Tibial nerve (tissue), 3 donors: ENCODE measurements around the gene TWNK.

ENCODE experiments used
- POLR2A ChIP-seq, 2 donors: fragments of 450-650 bp; IDR thresholded peaks; one replicate each; pipeline ENCODE4 v1.6.1; 2017; ENCODE audit warnings: antibody characterized with exemption in 2 of 2, mild to moderate bottlenecking in 2 of 2, moderate library complexity in 2 of 2
- TF ChIP-seq, protein P1 (sequence below), 5 experiments: fragments of 200-600 bp in 3 of 5; fragments of 450-650 bp in 2 of 5; sonication (generic) in 3 of 5; IDR thresholded peaks; one replicate each; pipeline ENCODE4 v1.5.1; 2016 to 2019; ENCODE audit warnings: antibody characterized with exemption in 5 of 5, mild to moderate bottlenecking in 3 of 5, moderate library complexity in 2 of 5

DNA sequence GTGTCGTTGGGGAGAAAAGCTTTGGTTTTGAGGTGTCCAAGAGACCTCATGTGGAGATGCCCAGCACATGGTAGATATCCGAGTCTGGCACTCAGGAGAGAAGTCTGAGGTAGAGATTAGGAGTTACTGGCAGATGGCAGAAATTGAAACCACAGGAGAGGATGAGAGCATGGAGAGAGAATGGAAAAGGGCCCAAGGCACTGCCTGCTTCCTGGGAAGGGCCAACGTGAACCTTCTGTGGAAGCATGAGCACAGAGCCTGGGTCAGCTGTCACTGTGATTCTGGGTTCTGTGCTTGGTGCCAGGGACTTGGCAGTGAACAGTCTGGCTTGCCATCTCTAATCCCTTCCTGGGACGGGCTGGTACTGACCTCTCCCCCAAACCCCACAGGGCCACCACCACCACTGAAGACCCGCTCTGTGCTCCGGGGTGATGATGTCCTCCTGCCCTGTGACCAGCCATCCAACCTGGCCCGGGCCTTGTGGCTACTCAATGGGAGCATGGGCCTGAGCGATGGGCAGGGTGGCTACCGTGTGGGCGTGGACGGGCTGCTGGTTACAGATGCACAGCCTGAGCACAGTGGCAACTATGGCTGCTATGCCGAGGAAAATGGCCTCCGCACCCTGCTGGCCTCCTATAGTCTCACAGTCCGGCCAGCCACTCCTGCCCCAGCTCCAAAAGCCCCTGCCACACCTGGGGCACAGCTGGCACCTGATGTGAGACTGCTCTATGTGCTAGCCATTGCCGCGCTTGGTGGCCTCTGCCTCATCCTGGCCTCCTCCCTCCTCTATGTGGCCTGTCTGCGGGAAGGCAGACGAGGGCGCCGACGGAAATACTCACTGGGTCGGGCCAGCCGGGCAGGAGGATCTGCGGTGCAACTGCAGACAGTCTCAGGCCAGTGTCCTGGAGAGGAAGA, 4.2 kb upstream of the TWNK start:
- TF ChIP-seq, protein P1, sequence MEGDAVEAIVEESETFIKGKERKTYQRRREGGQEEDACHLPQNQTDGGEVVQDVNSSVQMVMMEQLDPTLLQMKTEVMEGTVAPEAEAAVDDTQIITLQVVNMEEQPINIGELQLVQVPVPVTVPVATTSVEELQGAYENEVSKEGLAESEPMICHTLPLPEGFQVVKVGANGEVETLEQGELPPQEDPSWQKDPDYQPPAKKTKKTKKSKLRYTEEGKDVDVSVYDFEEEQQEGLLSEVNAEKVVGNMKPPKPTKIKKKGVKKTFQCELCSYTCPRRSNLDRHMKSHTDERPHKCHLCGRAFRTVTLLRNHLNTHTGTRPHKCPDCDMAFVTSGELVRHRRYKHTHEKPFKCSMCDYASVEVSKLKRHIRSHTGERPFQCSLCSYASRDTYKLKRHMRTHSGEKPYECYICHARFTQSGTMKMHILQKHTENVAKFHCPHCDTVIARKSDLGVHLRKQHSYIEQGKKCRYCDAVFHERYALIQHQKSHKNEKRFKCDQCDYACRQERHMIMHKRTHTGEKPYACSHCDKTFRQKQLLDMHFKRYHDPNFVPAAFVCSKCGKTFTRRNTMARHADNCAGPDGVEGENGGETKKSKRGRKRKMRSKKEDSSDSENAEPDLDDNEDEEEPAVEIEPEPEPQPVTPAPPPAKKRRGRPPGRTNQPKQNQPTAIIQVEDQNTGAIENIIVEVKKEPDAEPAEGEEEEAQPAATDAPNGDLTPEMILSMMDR (IDR thresholded peaks at IDR 0.05): no peak
- no peak for TF ChIP-seq POLR2A (IDR thresholded peaks at IDR 0.05)
